Adrenal gland (tissue), 5 donors: ENCODE data around the gene SNAPIN.

Source experiments
- POLR2A ChIP-seq, 2 donors: fragments of 450-650 bp; IDR thresholded peaks; one replicate each; pipeline ENCODE4 v1.6.1; 2017; ENCODE audit warnings: antibody characterized with exemption in 2 of 2, mild to moderate bottlenecking in 2 of 2, moderate library complexity in 1 of 2
- TF ChIP-seq, protein P1 (sequence below), 6 experiments: fragments of 450-650 bp in 4 of 6; fragments of 200-600 bp in 2 of 6; sonication (generic) in 1 of 6; IDR thresholded peaks; 1 replicate in 5 of 6; 2 replicates in 1 of 6; pipeline versions ENCODE4 v1.5.1 to v1.8.0; 2016 to 2021; ENCODE audit warnings: antibody characterized with exemption in 6 of 6, mild to moderate bottlenecking in 2 of 6, moderate library complexity in 1 of 6
- donor health status: DM: no; HTN: no; CAD: no.

DNA sequence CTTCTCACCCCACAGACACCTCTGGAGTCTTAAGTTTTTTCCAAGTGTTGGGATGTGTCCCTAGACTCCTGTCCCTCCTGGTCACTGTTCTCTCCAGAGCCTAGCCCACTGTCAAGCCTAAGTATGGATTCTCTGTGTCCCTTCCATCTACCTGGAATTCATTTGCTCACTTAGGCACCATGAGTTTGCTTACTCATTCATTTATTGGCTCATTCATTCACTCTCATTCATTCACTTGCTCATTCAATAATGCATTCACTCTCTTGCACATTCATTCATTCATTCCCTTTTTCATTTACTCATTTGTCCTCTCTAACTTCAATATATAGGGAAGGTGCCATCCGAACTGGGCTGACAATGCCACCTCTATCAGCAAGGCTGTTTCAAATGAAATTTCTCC, 47.1 kb upstream of the SNAPIN start:
- TF ChIP-seq, protein P1, sequence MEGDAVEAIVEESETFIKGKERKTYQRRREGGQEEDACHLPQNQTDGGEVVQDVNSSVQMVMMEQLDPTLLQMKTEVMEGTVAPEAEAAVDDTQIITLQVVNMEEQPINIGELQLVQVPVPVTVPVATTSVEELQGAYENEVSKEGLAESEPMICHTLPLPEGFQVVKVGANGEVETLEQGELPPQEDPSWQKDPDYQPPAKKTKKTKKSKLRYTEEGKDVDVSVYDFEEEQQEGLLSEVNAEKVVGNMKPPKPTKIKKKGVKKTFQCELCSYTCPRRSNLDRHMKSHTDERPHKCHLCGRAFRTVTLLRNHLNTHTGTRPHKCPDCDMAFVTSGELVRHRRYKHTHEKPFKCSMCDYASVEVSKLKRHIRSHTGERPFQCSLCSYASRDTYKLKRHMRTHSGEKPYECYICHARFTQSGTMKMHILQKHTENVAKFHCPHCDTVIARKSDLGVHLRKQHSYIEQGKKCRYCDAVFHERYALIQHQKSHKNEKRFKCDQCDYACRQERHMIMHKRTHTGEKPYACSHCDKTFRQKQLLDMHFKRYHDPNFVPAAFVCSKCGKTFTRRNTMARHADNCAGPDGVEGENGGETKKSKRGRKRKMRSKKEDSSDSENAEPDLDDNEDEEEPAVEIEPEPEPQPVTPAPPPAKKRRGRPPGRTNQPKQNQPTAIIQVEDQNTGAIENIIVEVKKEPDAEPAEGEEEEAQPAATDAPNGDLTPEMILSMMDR (IDR thresholded peaks at IDR 0.05): no peak
- no peak for TF ChIP-seq POLR2A (IDR thresholded peaks at IDR 0.05)
